ENCODE results near the gene ZNF281. TPM values are rescaled to one million over a fixed set of nuclear protein-coding genes. Genes with fewer than 3 reads are reported as not detected.

ZNF281 gene
- total RNA-seq, 1 experiment from 2014 or later: 23.3 TPM

GRCh38 chr1:200454425-200454824, 44.6 kb upstream of the ZNF281 start:
- POLR2A ChIA-PET: no interaction called here

More at GRCh38 chr1:200454425-200454824, 44.6 kb upstream of the ZNF281 start:
- no peaks in the 10 kb centered on the region for H3K4me1 ChIP-seq (ENCODE audit: control insufficient read depth in 1 of 2, insufficient read depth in 2 of 2, low read length in 2 of 2)
- no peaks in the 10 kb centered on the region for H3K36me3 ChIP-seq (ENCODE audit: control insufficient read depth in 1 of 2, insufficient read depth in 2 of 2, low read length in 2 of 2)
- H4K20me1 ChIP-seq (ENCODE audit: insufficient read depth): no peaks in the 10 kb centered on the region
- BruUV-seq (replicated peaks): no TSS peak
- CTCF ChIA-PET: no interaction called here
- H3K9ac ChIP-seq (ENCODE audit: low read length): no peak overlapping the region
- no peaks in the 10 kb centered on the region for H3K79me2 ChIP-seq (ENCODE audit: insufficient read depth, low read length)
- intact Hi-C loops (cut with micrococcal nuclease): no loop called here
- H3K4me3 ChIP-seq (replicated peaks in 1 of 2; ENCODE audit: low read depth in 1 of 2, low read length in 2 of 2): no peak overlapping the region
- TF ChIP-seq CTCF (IDR thresholded peaks at IDR 0.05 in 2 of 3, conservative IDR thresholded peaks at IDR 0.05 in 1 of 3; ENCODE audit: borderline replicate concordance in 1 of 3, insufficient read depth in 1 of 3, low read depth in 2 of 3, low read length in 2 of 3) (no peak), EZH2 (IDR thresholded peaks at IDR 0.05) (no peak), RAD21 (IDR thresholded peaks at IDR 0.05; ENCODE audit: low read depth) (no peak), TCF7L2 (IDR thresholded peaks at IDR 0.05; ENCODE audit: borderline replicate concordance, extremely low read depth, insufficient read depth, insufficient read length) (no peak), SP1 (IDR thresholded peaks at IDR 0.05; ENCODE audit: low read depth) (no peak), POLR2A (IDR thresholded peaks at IDR 0.05; ENCODE audit: borderline replicate concordance, extremely low read depth, insufficient read depth, insufficient read length) (no peak), SIN3A (IDR thresholded peaks at IDR 0.05; ENCODE audit: low read depth) (no peak)
- TF ChIP-seq, protein P1, sequence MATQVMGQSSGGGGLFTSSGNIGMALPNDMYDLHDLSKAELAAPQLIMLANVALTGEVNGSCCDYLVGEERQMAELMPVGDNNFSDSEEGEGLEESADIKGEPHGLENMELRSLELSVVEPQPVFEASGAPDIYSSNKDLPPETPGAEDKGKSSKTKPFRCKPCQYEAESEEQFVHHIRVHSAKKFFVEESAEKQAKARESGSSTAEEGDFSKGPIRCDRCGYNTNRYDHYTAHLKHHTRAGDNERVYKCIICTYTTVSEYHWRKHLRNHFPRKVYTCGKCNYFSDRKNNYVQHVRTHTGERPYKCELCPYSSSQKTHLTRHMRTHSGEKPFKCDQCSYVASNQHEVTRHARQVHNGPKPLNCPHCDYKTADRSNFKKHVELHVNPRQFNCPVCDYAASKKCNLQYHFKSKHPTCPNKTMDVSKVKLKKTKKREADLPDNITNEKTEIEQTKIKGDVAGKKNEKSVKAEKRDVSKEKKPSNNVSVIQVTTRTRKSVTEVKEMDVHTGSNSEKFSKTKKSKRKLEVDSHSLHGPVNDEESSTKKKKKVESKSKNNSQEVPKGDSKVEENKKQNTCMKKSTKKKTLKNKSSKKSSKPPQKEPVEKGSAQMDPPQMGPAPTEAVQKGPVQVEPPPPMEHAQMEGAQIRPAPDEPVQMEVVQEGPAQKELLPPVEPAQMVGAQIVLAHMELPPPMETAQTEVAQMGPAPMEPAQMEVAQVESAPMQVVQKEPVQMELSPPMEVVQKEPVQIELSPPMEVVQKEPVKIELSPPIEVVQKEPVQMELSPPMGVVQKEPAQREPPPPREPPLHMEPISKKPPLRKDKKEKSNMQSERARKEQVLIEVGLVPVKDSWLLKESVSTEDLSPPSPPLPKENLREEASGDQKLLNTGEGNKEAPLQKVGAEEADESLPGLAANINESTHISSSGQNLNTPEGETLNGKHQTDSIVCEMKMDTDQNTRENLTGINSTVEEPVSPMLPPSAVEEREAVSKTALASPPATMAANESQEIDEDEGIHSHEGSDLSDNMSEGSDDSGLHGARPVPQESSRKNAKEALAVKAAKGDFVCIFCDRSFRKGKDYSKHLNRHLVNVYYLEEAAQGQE (IDR thresholded peaks at IDR 0.05; ENCODE audit: low read depth): no peak
- TF ChIP-seq, protein P2, sequence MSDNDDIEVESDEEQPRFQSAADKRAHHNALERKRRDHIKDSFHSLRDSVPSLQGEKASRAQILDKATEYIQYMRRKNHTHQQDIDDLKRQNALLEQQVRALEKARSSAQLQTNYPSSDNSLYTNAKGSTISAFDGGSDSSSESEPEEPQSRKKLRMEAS (IDR thresholded peaks at IDR 0.05): no peak
- no peak for ATAC-seq
- RAD21 ChIA-PET (ENCODE audit: low non-redundant PET in 1 of 2, low total read pairs in 2 of 2, uncharacterized antibody in 2 of 2, unreplicated experiment in 2 of 2): no interaction called here
- no peak overlapping the region for H3K27ac ChIP-seq (ENCODE audit: low read depth, low read length)
- no peaks in the 10 kb centered on the region for H3K9me2 ChIP-seq (ENCODE audit: insufficient read depth)
- DNase-seq (ENCODE audit: low read depth, low spot score): no peak
- H3K4me2 ChIP-seq (ENCODE audit: low read length): no peak overlapping the region
- no peaks in the 10 kb centered on the region for H3K9me3 ChIP-seq (ENCODE audit: control insufficient read depth in 1 of 2, insufficient read depth in 1 of 2, low read depth in 1 of 2, low read length in 2 of 2)
- no peak overlapping the region for H2AFZ ChIP-seq (ENCODE audit: low read depth, low read length, poor library complexity, severe bottlenecking)
- H3K27me3 ChIP-seq (ENCODE audit: insufficient read depth, low read length): no peaks in the 10 kb centered on the region

Measured in HCT116 (cell line).